Renal pelvis (tissue), 4 donors: Measurements from ENCODE around the gene PANX1. TPM values are rescaled to one million over a fixed set of nuclear protein-coding genes. Genes with fewer than 3 reads are reported as not detected.

Experiments
- DNase-seq: peaks from one replicate; pipeline ENCODE4 v3.0.0-alpha.2; 2013
- polyA plus RNA-seq, 3 donors: library from polyadenylated mRNA; unstranded; fragments of 120-200 nt; gene quantifications; one replicate each; pipeline ENCODE4 v1.2.1, GENCODE V29; 2013; ENCODE audit not compliant: insufficient read length in 3 of 3

PANX1 gene
- polyA plus RNA-seq, 3 donors: 22.5 to 26.3 (median 23.0) TPM

GRCh38 chr11:94125407-94126115 is 3.1 kb upstream of the PANX1 start:
- DNase-seq: no peak

- no peak for DNase-seq
These were observed 1.0 kb upstream of the PANX1 start for GRCh38 chr11:94127638-94128037.

DNA sequence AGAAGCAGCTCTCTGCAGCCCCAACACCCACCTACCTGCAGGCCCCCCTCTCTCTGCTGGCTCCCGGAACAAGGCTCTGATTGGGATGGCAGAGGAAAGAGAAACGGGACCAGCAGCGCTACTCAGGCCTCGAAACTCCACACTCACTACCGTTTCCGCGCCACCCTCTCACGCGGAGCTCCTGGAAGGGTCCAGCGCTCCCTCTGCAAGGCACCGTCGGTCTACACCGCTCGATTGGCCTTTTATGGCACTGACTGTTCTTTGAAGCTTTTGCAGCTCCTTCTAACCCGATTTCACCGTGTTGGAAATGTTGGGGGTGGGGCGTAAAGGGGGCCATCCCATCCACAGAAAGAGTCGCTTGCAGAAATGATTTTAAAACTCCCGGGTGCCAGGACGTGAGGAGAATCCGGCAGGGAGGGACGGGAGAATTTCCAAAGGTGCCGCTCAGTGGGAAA is 323 bp upstream of the PANX1 start:
- no peak for DNase-seq

DNA sequence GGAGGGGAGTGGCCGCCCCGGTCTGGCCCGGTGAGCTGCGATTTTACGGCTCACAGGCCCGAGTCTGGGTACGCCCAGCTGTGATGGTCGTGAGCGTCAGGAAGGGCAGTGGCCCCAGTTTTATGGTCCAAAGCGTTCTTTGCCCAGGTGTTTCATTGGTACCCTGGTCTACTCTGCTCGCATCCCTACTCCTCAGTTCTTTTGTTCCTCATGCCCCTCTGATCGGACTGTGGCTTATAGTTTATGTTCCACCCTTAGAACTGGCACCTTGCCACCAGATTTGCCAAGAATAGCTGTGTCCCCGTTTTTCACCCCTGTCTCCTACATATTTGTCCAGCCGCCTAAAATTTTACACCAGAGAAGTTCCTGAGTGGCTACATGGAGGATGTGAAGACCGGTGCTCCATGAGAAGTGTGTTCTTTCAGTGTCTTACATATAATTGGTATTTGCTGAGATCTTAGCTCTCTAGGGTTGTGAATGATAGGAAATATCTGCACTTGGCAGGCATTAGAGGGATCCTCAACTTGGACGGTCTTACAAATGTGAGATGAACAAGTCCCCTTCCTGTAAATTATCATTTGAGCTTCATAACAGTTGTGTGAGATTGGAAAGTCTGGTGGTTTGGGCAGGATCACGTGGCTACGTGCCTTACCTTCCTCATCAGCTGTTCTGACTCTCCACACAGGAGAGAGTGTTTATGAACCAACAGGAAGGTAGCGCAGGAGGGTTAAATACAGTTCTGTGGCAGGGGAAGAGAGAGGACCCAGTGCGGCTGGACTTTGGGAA is 1.1 kb downstream of the PANX1 start:
- no peak for DNase-seq

DNA sequence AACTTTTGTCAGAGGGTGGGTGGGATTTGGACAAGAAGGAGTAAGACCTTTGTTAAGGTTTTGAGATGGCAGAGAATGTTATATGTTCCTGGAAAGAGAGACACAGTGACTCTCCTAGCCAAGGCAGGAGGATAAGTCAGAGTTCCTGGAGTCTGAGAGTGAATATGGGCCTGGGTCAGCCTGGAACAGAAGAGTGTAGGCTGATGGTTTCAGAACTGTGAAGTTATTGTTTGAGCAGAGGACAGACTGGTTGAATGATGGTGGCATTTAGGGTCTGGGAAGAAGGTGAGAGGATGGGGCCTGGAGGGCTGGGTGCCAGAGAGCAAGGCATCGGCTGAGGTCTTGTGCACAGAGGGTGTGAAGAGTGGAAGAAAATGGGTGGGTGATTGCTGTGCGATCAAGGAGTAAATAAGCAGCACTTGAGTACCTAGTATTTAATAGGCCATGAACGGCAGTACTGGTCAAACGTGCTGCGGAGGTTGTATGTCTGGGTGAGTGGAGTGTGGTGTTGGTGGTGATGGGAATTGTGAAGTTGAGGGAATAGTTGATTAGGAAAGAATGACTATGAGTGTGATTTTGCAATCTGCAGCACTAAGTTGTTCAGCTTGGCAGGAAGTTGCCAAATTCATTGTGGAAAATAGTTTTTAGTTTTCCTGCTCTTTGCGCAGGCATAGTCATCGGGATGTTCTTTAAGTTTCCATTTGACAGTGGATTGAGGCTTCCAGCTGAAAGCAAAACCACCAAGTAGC is 1.8 kb downstream of the PANX1 start:
- DNase-seq: no peak

- no peak for DNase-seq
These were observed 2.5 kb downstream of the PANX1 start for GRCh38 chr11:94131047-94131717.

- DNase-seq: no peak
These were observed 3.1 kb downstream of the PANX1 start for GRCh38 chr11:94131718-94132115.

DNA sequence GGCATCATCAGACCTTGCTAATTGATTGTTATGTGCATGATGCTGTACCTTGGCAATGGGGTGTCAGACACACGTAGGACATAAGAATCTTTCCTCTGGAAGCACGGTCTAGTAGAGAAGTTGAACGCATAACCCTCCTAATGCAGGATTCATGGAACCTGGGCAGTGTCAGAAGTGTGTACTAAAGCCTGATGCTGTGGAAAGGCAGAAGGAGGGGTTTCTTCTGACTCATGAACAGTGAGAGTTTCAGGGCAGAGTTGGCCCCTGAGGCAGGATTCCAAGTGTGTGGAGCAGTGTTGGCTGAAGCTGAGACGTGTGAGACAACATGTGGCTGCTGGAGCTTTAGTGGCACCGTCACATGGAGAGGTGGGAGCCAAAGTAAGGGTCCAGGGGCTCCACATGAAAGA is 3.5 kb downstream of the PANX1 start:
- no peak for DNase-seq

- no peak for DNase-seq
These were observed 4.3 kb downstream of the PANX1 start for GRCh38 chr11:94132823-94133408.

GRCh38 chr11:94133752-94134151 is 5.1 kb downstream of the PANX1 start:
- no peak for DNase-seq

- no peak for DNase-seq
These were observed 6.2 kb downstream of the PANX1 start for GRCh38 chr11:94134651-94135512.

DNA sequence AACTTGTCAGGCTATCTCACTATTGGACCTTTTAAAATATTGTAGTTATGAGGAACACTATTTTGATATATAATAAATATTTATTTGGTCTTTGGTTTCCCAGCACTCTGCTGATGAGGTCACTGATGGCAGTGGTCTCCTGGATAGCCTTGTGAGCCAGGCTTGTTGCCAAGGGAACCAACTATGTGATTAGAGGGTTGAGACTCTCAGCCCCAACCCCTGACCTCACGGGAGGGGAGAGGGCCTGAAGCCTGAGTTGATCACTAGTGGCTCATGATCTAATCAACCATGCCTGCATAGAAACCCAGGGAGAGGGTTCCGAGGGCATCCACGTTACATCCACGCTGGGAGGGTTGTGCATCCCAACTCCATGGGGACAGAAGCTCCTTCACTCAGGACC is 10.8 kb downstream of the PANX1 start:
- no peak for DNase-seq

DNA sequence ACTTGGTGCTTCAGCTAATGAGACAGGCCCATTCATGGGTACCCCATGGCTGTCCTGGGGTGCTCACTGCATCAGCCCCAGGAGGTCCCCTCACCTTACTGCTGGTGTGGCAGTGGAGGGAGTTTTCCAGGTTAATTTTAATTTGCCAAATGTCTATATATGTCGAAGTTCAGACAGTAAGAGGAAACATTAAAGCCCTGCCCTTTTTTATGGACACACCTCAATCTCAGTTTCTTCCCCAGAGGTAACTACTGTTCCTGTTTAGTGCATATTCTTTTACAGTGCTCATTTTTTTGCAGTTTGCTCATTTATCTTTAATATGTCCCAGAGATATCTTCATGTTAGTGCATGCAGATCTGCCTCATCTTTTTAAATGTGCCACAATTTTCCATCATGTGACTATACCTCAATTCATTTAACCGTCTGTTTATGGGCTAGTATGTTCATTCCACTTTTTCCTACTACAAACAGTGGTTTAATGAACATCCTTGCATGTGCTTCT is 11.6 kb downstream of the PANX1 start:
- DNase-seq: no peak

GRCh38 chr11:94141511-94142307 is 13.1 kb downstream of the PANX1 start:
- no peak for DNase-seq

GRCh38 chr11:94142308-94143281 is 14.0 kb downstream of the PANX1 start:
- DNase-seq: peak; percentile 46

GRCh38 chr11:94144216-94144615 is 15.6 kb downstream of the PANX1 start:
- DNase-seq: no peak

DNA sequence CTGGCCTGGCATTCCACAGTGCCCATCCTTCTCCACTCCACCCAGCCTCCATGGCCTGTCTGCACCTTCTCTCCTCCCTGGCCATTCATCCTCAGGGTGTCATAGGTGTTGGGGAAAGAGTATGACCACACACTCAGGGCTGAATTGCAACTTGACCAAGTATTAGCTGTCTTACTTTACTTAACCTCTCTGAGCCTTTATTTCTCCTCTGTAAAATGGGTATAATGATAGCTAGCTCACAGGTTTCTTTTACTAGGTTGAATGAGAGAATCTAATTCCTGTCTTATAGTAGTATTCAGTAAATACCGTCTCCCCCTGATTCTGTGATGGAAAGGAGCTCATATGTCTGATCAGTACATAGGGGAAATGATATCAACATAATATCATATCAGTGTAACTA is 16.0 kb downstream of the PANX1 start:
- no peak for DNase-seq

GRCh38 chr11:94145431-94145830 is 16.8 kb downstream of the PANX1 start:
- DNase-seq: no peak
